HPDE6-E6E7 (cell line): Measurements from ENCODE around the gene TRIM39.
"Not testable (repeated sequence)": the region's sequence is repeated elsewhere in the genome, so short reads cannot be mapped to it uniquely, and the experiment has no call there.

Source experiments
- DNase-seq: peaks from one replicate; pipeline ENCODE4 v3.0.0; 2011; ENCODE audit warnings: missing footprints; ENCODE audit errors: extremely low spot score

TRIM39 gene

DNA sequence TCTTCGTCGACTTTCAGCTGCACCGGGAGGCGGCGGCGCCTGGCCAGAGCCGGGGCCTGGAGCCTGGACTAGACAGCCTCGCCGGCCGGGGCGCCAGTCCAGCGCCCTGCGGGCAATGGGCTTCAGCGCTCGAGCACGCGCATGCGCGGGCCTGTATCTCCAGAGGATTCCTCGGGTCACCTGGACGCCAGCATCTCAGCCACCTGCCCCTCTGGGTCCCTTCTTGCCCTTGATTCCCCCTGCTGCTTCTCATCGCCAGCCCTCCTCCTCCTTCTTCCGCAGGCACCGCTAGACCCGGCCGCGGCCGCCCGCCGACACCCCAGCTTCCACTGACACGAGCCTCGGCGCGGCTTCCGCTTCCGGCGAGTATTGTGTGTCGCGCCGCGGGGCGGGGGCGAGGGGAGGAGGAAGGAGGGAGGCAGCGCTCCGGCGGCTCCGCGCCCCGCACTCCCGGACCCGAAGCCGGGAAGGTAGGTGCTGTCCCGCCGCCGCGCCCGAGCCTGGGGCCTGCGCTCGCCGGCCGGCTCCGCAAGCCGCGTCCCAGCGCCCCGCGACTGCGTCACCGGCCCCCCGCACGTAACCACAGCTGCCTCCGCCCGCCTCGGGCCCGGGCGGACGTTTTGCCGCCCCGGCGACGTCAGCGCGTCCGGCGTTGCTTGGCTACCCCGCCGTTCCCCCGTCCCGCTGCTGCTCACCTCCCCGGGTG lies at the start of gene TRIM39:
Gene TRIM39, plus strand, starts transcription at position 402 of the 706 bp plus-strand sequence. CDS start 2,391 bp downstream, outside the sequence.
- DNase-seq: peak; percentile 88

DNA sequence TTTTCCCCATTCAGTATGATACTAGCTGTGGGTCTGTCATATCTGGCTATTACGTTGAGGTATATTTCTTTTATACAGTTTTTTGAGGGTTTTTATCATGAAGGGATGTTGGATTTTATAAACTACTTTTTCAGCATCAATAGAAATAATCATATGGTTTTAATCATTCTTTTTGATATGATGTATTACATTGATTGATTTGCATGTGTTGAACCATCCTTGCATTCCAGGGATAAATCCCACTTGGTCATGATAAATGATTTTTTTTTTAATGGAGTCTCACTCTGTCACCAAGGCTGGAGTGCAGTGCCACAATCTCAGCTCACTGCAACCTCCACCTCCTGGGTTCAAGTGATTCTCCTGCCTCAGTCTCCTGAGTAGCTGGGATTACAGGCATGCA lies 45.7 kb upstream of the TRIM39 start:
- not testable (repeated sequence) for DNase-seq

DNA sequence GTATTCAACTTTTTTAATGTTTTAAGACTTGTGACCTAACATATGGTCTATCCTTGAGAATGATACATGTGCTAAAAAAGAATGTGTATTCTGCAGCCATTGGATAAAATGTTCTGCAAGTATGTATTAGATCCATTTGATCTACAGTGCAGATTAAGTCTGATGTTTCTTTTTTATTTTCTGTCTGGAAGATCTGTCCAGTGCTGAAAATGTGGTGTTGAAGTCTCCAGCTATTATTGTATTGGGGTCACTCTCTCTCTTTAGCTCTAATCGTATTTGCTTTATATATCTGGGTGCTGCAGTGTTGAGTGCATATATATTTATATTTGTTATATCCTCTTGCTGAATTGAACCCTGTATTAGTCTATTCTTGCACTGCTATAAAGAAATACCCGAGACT lies 44.2 kb upstream of the TRIM39 start:
- no peak for DNase-seq

DNA sequence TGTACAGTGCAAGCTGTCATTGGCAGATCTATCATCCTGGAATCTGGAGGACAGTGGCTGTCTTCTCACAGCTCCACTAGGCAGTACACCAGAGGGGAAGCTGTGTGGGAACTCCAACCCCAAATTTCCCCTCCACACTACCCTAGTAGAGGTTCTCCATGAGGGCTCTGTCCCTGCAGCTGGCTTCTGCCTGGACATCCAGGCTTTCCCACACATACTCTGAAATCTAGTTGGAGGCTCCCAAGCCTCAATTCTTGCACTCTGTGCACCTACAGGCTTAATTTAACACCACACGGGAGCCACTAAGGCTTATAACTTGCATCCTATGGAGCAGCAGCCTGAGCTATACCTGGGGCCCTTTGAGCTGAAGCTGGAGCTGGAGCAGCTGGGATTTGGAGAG lies 43.0 kb upstream of the TRIM39 start:
- no peak for DNase-seq

DNA sequence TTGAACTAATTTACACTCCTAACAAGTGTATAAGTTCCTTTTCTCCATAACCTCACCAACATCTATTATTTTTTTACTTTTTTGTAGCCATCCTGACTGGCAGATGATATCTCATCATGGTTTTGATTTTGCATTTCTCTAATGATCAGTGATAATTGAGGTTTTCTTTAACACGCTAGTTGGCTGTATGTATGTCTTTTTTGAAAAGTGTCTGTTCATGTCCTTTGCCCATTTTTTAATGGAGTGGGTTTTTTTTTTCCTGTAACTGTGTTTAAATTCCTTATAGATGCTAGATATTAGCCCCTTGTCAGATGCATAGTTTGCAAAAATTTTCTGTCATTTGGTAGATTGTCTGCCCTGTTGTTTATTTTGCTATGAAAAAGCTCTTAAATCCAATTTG lies 39.6 kb upstream of the TRIM39 start:
- no peak for DNase-seq

DNA sequence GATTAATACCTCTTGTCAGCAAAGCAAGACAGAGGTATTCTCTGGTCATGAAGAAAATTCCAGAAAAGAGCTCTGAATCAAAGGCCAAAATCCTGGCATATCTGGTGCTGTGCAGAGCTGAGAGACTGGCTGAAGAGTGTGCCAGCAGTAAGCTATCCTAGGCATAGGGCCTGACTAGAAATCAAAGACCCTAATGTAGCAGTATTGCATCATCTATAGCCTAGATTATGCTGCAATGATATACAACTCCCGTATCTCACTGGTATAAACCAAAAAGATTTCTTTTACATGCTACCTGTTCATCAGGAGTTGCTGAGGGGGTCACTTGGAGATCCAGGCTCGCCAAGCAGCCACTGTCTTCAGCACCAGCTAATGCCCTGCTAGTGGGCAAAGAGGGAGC lies 30.9 kb upstream of the TRIM39 start:
- DNase-seq: no peak

DNA sequence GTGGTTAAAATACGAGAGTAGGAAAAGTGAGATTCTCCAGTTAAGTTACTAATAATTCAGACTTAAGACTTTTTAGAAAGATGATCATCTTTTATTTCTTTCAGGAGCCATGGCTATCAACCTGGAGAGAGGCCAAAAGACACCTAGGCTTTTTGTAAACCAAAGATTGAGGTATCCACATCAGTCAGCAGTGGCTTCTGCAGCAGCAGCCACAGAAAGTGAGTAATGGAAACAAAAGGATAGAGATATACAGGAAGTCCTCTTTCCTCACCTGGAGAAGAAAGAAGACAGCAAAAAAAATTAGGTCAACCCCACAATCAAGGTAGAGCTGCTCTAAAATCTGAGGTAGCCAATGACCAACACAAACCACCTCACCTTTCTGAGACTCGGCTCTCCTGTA lies 22.7 kb upstream of the TRIM39 start:
- no peak for DNase-seq

DNA sequence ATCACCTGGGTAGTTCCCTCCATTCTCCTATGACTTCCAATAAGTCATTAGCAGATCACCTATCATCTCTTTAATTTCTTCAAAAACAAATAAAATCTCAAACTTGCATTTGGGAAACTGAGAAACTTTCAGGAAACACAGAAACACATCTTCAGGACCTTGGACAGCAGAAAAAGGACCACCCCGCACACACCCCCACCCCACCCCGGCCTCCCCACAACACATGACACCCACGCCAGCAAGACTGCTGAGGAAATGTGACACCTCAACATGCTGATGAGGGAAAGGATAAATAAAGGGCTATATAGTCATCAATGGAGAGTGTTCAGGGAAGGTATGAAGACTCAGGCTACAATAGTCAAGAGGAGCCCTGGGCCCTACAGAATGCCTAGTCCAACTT lies 15.6 kb upstream of the TRIM39 start:
- no peak for DNase-seq

DNA sequence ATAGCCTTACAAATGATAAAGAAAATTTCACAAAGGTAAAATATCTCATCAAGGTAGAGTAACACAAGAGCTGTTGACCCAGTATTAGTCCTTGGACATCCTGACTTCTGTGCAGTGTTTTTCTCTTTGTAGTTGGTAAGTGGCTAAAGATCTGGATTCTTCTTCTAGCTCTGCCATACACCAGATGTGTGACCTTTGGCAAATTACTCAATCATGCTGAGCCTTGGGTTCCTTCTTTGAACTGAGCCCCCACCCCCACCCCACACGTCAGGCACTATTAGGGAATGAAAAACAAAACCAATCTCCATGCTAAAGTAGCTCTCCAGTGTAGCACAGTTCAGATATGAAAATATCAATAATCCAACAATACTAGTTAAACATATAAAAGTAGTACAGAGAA lies 15.1 kb upstream of the TRIM39 start:
- DNase-seq: no peak

DNA sequence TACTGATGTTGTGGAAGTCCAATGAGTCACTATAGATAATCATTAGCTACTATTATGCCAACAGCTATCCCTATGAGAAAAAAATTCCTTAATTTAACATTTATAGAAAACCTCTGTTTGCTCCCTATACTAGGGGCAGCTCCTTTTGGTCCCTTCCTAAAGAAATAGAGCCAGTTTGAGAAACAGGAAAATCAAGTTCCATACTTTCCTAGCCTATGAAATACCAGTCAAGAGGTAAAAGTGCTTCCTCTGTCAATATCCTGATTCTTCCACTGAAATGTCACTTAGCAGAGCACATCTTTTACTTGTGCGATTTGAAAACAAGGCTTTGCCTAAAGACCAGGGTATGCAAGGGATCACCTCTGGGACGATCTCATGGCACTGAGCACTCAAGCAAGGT lies 14.5 kb upstream of the TRIM39 start:
- no peak for DNase-seq

DNA sequence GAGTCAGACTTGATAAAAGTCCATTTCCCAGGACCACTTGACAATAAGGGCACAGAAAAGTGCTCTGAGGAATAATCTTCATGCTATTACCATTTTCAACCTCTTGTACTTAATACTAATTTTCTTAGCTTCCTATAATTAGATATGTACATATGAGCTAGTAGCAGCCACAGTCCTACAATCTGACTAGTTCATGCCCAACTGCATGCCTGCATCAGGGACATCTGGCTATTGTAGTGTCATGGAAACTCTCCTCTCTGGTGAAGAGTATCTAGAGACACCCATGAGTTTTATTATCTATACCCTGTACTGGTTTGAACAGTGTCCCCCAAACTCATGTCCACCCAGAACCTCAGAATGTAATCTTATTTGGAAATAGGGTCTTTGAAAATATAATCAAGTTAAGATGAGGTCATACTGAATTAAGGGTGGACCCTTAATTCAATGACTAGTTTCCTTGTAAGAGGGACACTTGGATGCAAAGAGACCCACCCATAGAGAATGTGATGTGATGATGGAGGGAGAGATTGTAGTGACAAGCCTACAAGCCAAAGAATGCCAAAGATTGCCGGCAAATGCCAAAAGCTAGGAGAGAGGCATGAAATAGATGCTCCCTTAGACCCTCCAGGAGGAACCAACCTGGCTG lies 13.9 kb upstream of the TRIM39 start:
- no peak for DNase-seq

DNA sequence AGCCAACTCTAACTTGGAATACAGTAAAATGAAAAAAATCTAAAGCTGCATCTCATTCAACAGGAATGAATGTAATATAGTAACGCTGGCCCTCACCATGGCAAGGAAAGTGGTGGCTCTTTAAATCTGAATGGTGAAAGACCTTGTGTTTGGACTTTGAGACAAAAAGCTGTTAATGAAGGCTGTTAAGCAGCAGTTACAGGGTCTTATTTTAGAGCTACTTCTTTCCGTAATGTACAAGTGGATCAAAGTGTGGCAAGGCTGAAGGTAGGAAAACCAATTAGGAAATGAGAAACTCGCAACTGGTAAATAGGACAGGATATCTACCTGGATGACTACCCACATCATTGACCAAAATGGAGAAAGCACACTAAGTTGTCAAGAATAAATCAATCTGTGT lies 11.6 kb upstream of the TRIM39 start:
- no peak for DNase-seq

DNA sequence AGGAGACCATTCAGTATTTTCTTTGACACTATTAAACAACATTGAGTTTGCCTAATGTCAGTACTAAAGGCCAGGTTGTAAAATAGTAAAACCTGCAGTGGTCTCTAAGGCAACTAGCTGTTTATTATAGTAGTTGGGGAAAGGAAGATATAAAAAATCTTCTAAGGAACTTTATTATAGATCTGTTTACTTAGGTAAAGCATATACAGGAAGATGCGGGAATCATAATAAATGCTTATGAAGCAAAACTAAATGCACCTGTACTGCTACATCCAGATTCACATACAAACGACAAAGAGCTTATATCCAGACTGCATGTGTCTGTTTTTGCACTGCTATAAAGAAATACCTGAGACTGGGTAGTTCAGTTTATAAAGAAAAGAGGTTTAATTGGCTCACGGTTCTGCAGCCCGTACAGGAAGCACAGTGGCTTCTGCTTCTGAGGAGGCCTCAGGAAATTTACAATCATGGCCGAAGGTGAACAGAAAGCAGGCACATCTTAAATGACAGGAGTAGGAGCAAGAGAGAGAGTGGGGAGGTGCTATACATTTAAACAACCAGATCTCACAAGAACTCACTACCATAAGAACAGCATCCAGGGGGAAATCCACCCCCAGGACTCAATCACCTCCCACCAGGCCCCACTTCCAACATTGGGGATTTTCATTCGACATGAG lies 8.7 kb upstream of the TRIM39 start:
- DNase-seq: no peak

DNA sequence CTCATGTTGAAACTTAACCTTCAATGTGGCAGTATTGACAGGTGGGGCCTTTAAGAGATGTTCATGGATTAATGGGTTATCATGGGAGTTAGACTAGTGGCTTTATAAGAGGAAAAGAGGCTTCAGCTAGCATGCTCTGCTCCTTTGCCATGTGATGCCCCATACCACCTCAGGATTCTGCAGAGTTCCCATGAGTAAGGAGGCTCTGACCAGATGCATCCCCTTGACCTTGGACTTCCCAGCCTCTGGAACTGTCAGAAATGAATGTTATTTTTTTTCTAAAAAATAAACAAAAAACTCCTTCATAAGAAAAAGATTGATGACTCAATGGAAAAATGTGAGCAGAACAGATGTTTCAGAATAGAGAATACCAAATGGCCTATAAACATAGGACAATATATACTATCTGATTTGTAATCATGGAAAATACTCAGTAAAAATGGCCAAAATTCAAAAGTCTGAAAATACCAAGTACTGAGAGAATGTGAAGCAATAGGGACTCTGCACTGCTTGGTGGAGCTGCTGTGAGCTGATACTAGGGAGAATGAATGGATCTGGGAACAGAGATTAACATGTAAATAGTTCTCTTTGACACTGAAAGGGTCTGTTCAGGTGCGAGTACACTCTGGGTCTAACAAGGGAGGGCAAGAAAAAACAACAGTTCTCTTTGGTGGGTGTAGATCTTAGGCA lies 7.4 kb upstream of the TRIM39 start:
- DNase-seq: no peak

DNA sequence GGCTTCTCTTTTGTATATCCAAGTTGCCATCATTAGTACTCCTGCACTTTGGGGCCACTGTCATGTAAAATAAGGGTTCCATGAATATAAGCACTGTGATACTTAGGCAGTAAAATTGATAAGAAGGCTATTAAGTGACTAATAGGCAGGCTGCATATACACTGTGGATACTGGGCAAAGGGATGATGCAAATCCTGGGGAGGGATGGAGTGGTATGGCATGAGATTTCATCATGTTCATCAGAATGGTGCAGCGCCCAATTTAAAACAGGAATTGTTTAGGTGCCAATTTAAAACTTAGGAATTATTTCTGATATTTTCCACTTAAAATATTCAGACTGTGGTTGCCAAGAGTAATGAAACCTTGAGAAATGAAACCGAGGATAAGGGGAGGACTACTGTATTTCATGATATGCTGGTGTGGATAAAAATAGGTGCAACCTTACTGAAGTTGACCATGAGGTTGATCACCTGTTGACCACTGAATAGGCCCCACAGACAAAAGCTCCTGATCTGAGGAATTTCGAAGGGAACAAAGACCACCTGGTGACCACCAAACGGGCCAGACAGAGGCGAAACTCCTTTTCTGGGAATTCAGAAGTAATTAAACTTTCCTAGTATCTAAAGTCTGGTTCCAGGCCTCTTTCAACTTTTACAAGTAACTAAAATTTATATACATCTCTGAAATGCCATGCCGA lies 4.9 kb upstream of the TRIM39 start:
- DNase-seq: no peak

DNA sequence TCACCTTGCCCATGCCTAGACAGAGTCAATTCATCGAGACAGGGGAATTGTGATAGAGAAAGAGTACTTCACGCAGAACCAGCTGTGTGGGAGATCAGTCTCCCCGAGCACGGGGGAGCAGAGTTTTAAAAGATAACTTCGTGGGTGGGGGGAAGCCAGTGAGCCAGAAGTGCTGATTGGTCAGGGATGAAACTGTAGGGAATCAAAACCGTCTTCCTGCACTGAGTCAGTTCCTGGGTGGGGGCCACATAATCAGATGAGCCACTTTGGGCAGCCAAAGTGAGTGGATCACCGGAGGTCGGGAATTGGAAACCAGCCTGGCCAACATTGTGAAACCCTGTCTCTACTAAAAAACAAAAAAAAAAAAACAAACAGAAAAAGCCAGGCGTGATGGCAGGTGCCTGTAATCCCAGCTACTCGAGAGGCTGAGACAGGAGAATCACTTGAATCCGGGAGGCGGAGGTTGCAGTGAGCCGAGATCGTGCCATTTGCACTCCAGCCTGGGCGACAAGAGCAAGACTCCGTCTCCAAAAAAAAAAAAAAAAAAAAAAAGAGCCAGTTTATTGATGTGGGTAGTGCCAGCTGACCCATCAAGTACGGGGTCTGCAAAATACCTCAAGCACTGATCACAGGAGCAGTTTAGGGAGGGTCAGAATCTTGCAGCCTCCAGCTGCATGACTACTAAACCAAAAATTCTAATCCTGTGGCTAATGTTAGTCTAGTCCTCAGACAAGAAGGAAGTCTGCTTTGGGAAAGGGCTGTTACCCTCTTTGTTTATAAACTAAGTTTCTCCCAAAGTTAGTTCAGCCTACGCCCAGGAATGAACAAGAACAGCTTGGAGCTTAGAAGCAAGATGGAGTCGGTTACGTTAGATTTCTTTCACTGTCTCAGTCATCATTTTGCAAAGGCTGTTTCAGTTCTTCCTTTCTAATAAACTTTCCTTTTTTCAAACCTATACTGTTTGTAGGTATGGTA lies 3.9 kb upstream of the TRIM39 start:
- DNase-seq: no peak

DNA sequence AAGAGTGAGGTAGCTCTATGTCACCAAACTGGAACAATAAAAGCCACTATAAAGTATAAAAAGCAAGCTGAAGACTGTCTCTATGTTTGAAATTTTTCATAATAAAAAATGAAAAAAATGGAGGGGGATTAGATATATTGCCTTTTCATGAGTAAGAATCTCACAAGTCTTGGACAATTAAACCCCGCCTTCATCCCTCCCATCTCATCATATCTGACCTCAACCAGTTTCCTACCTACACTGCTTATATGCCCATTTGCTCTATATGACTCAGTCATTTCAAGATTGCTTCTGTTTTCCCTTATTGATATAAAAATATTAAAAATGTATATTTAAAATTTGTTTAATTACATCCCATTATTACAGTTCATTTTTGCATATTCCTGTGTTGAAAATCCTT lies 2.9 kb upstream of the TRIM39 start:
- DNase-seq: no peak

DNA sequence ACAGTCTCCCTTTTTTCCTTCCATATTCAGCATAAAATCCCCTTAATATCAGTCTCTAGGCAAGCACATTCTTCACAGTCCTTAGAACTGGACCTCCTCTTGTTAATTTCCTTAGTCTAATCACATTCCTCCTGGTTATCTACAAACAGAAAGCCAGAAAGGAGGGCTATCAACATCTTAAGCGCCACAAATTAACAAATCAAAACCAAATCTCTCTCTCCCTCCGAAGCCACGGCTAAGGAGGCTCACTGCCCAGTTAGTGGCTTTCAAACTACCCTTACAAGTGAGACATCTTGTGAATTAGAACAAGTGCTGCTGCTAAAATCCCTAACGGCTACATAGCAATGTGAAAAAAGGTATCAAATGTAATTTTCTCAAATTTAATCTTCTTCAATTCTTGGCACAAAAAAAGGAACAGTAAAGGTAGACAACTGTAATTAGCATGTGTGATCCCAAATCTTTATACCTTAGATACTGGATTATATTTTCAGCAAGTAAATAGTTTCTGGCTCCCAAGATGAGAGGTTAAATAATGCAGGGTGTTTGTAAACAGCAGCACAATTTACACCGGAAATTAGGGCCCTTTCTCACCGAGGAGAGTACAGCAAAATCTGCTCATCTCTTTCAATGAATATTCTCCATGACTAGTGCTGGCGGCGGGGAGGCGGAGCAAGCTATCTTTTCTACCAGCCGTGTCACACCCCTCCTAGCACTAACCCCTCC lies 1.4 kb upstream of the TRIM39 start:
- peak; percentile 69 for DNase-seq

DNA sequence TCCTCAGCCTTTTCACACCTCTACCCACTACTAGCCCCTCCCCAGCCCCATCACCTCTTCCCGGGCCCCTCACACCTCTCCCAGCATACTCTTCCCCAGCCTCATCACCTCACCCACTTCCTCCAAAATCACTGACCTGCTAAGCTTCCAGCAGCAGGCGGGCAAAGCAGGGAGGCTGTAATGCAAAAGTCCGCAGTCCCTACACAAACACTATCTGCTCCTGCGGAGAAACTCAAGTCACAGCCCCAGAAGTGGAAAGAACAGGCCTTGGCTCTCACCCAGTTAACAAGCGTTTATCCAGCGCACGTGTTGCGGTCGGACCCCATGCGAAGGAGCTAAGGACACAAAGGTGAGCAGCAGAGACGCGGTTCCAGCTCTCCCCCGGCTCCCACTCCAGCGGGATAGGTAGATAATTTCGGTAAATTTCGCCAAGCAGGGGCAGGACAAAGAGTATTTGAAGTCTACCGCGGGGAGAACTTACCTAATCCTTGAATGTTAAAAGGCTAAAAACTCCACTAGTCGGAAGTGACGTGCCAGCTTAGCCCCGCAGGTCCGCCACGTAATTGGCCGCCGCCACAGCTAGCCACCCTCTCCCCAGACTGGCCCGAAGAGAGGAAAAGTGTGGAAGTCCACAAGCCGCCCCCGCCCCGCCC lies 728 bp upstream of the TRIM39 start:
- DNase-seq: peak; percentile 71
